Activated CD8-positive, alpha-beta memory T cell treated with anti-CD3 and anti-CD28 coated beads, Interleukin-2, amount 10 ng/mL, durations not matched to agents 7 days and 5 days (primary cell): Measurements from ENCODE around the gene NPAS2. TPM values are rescaled to one million over a fixed set of nuclear protein-coding genes. Genes with fewer than 3 reads are reported as not detected.

ENCODE experiments used
- ATAC-seq: fragments of 150-1000 bp; cut with Tn5 transposase; one replicate; pipeline ENCODE4 v1.10.0; 2021; ENCODE audit warnings: moderate library complexity
- CTCF ChIA-PET: fragments of 350-600 bp; sonication (Branson Sonifier 250); formaldehyde crosslinking; loops from one replicate; lab custom pipeline; 2021; ENCODE audit warnings: antibody characterized with exemption; lab: Charles Lee
- DNase-seq: peaks from one replicate; pipeline ENCODE4 v3.0.0-alpha.2; 2020
- H3K27ac Mint-ChIP-seq: one replicate; pipeline ENCODE4 v1.8.0; 2021; ENCODE audit warnings: mild to moderate bottlenecking, mixed read lengths
- H3K27me3 Mint-ChIP-seq: one replicate; pipeline ENCODE4 v1.8.0; 2021; ENCODE audit warnings: mixed read lengths
- H3K36me3 Mint-ChIP-seq: one replicate; pipeline ENCODE4 v1.8.0; 2021; ENCODE audit warnings: mild to moderate bottlenecking, mixed read lengths
- H3K4me1 Mint-ChIP-seq: one replicate; pipeline ENCODE4 v1.8.0; 2021; ENCODE audit warnings: mixed read lengths
- H3K4me3 Mint-ChIP-seq: one replicate; pipeline ENCODE4 v1.8.0; 2021; ENCODE audit warnings: mild to moderate bottlenecking, moderate library complexity, mixed read lengths
- H3K9me3 Mint-ChIP-seq: one replicate; pipeline ENCODE4 v1.8.0; 2022; ENCODE audit warnings: low read depth, mixed read lengths
- total RNA-seq, 2 experiments: library from RNA; stranded (reverse); gene quantifications; one replicate each; pipeline ENCODE4 v1.2.3, GENCODE V29; 2021

Gene NPAS2, protein sequence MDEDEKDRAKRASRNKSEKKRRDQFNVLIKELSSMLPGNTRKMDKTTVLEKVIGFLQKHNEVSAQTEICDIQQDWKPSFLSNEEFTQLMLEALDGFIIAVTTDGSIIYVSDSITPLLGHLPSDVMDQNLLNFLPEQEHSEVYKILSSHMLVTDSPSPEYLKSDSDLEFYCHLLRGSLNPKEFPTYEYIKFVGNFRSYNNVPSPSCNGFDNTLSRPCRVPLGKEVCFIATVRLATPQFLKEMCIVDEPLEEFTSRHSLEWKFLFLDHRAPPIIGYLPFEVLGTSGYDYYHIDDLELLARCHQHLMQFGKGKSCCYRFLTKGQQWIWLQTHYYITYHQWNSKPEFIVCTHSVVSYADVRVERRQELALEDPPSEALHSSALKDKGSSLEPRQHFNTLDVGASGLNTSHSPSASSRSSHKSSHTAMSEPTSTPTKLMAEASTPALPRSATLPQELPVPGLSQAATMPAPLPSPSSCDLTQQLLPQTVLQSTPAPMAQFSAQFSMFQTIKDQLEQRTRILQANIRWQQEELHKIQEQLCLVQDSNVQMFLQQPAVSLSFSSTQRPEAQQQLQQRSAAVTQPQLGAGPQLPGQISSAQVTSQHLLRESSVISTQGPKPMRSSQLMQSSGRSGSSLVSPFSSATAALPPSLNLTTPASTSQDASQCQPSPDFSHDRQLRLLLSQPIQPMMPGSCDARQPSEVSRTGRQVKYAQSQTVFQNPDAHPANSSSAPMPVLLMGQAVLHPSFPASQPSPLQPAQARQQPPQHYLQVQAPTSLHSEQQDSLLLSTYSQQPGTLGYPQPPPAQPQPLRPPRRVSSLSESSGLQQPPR
- total RNA-seq: under 1 TPM; 0.41 to 0.47 TPM

DNA sequence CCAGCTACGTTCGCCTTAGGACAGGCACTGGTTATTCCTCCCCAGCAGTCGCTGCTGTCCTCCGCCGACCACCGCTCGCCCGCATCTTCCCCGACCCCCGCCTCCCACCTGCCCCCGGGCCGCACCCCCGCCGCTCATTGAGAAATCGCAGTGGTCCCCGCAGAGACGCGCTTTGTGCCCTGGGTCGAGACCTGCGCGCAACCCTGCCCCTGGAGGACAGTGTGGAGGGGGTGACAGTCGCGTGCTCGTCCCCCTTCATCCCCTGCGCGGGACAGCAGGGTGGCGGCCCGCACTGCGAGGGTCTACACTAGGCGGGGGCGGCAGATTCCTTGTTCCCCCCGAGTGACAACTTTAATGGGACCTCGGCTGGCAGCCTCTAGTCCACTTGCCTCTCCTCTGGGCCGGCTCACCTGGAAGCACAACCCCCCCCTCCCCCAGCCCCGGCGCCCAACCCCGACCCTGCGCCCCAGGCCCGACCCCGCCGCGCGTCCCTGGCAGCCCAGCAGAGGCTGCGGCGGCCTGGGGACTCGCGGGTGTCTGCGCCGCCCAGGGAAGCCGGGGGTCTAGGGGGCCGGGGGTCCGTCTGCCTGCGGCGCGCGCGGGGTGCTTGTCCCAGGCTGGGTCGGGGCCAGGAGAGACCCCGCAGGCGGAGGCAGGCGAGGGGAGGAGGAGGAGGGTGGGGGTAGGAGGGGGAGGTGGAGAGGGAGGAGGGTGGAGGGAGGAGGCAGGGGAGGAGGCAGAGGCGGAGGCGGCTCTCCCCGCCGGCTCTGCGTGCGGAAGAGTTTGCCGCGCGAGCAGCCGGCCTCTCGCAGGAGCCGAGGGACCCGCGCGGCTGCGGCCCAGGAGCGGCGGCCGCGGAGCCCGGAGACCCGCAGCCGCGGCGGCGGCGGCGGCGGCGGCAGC lies at the start of gene NPAS2:
TSS of gene NPAS2 (plus strand) at position 770 of the 903 bp plus-strand sequence. CDS start 84,616 bp downstream, outside the sequence.
- CTCF ChIA-PET: no interaction called here
- no peak within 1 kb of the TSS for H3K27ac Mint-ChIP-seq
- no peak for DNase-seq

DNA sequence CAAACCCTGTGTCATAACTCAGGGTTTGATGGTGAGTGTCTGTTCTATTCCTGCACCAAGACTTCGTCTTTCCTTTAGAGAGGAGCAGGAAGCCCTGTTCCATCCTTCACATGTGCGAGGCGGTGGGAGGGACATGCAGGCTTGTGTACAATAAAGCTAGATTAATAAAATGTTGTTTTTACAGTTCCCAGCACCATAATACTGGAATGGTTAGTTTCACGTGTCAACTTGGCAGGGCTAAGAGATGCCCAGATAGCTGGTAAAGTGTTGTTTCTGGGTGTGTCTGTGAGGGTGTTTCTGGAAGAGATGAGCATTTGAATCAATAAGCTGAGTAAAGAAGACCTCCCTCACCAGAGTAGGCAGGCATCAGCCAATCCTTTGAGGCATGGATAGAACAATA lies 48.8 kb upstream of the NPAS2 start:
- Mint-ChIP-seq H3K27me3 (peaks cover 29% of the 10 kb centered on the region), H3K4me1 (no peaks in the 10 kb centered on the region), H3K36me3 (no peaks in the 10 kb centered on the region), H3K27ac (no peak overlapping the region), H3K4me3 (no peak overlapping the region), H3K9me3 (no peaks in the 10 kb centered on the region)
- no peak for DNase-seq
- CTCF ChIA-PET: no interaction called here
- ATAC-seq: no peak

More for the DNA sequence above, at the start of gene NPAS2:
- Mint-ChIP-seq H3K4me3 (no peak within 1 kb of the TSS), H3K4me1 (peaks cover 4% of the 10 kb centered on the region), H3K36me3 (no peaks in the 10 kb centered on the region), H3K27me3 (peaks cover 66% of the 10 kb centered on the region), H3K9me3 (no peaks in the 10 kb centered on the region)
- ATAC-seq: peak; percentile 45

DNA sequence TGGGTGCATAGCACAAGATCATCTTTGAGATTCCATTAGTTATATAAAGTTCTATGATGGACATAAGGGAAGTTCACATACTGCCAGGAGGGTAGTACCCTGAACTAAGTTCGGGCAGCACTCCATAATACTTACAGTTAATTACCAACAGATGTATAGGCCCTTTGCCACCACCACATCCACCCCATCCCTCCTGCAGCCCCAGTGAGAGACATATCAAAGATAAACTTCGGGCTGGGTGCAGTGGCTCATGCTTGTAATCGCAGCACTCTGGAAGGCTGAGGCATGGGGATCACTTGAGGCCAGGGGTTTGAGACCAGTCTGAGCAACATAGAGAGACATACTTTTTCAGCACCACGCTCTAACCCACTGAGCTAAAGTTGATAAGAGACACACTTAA lies 46.4 kb upstream of the NPAS2 start:
- Mint-ChIP-seq H3K4me1 (no peaks in the 10 kb centered on the region), H3K27me3 (peaks cover 26% of the 10 kb centered on the region), H3K4me3 (no peak overlapping the region), H3K27ac (no peak overlapping the region), H3K9me3 (no peaks in the 10 kb centered on the region), H3K36me3 (no peaks in the 10 kb centered on the region)
- CTCF ChIA-PET: no interaction called here
- no peak for ATAC-seq
- no peak for DNase-seq

DNA sequence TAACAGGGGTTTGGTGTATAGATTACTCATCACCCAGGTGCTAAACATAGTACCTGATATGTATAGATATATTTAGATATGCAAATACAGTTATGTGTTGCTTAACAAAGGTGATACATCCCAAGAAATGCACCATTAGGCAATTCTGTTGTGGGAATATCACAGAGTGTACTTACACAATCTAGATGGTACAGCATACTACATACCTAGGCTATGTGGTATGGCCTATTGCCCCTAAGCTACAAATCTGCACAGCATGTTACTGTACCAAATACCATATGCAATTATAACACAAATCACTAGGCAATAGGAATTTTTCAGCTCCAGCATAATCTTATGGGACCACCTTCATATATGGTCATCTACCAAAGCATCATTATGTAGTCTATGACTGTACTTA lies 43.5 kb upstream of the NPAS2 start:
- no peak for DNase-seq
- H3K4me1 Mint-ChIP-seq: no peaks in the 10 kb centered on the region
- CTCF ChIA-PET: no interaction called here
- peaks cover 18% of the 10 kb centered on the region for H3K27me3 Mint-ChIP-seq
- no peak overlapping the region for H3K4me3 Mint-ChIP-seq
- no peaks in the 10 kb centered on the region for H3K9me3 Mint-ChIP-seq
- no peak for ATAC-seq
- no peaks in the 10 kb centered on the region for H3K36me3 Mint-ChIP-seq
- no peak overlapping the region for H3K27ac Mint-ChIP-seq

DNA sequence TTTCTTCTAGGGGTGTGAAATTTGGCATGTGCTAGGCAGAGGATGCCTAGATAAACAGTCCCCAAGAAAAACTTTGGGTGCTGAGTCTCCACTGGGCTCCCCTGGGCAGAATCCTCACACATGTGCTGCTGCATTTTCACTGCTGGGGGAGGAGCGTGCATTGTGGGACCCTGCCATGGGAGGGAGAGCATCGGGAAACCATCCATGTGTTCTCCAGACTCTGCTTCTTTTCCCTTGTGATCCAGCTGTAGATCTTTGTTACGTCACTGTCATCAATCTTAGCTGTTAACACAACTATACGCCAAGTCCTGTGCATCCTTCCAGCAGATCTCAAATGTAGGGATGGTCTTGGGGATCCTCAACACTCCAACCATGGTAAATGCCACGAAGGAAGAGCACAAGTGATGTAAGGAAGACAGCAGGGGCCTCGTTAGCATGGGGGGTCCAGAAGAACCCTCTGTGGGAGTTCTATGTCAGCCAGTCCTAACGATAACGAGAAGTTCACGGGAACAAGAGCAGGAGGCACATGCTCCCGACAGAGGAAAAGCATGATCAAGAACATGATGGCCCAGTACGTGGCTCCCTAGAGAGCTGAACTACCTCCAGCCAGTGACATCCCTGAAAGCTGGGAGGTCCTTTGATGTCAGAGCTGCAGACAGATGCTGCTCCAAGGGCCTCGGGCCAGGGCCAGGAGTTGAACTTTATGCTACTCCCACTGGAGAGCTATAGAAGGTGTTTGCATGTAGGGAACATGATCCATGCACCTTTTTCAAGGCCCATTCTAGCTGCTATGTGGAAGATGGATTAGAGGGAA lies 41.1 kb upstream of the NPAS2 start:
- no peaks in the 10 kb centered on the region for H3K9me3 Mint-ChIP-seq
- H3K4me3 Mint-ChIP-seq: no peak overlapping the region

DNA sequence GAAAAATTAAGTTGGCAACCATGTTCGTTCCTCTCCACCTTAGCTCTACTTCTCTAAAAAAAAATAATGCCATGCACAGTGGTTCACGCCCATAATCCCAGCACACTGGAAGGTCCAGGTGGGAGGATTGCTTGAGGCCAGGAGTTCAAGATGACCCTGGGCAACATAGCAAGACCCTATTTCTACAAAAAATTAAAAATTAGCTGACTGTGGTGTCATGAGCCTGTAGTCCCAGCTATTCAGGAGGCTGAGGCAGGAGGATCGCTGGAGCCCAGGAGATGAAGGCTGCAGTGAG lies 40.1 kb upstream of the NPAS2 start:
- H3K4me1 Mint-ChIP-seq: no peaks in the 10 kb centered on the region
- CTCF ChIA-PET: no interaction called here
- no peaks in the 10 kb centered on the region for H3K9me3 Mint-ChIP-seq
- H3K27ac Mint-ChIP-seq: no peak overlapping the region
- ATAC-seq (no peak), DNase-seq (no peak)
- H3K27me3 Mint-ChIP-seq: peaks cover 2% of the 10 kb centered on the region
- no peak overlapping the region for H3K4me3 Mint-ChIP-seq
- H3K36me3 Mint-ChIP-seq: no peaks in the 10 kb centered on the region

More for the DNA sequence above, 41.1 kb upstream of the NPAS2 start:
- CTCF ChIA-PET: no interaction called here
- no peak for ATAC-seq
- Mint-ChIP-seq H3K36me3 (no peaks in the 10 kb centered on the region), H3K4me1 (no peaks in the 10 kb centered on the region), H3K27ac (no peak overlapping the region), H3K27me3 (peaks cover 10% of the 10 kb centered on the region)
- no peak for DNase-seq

DNA sequence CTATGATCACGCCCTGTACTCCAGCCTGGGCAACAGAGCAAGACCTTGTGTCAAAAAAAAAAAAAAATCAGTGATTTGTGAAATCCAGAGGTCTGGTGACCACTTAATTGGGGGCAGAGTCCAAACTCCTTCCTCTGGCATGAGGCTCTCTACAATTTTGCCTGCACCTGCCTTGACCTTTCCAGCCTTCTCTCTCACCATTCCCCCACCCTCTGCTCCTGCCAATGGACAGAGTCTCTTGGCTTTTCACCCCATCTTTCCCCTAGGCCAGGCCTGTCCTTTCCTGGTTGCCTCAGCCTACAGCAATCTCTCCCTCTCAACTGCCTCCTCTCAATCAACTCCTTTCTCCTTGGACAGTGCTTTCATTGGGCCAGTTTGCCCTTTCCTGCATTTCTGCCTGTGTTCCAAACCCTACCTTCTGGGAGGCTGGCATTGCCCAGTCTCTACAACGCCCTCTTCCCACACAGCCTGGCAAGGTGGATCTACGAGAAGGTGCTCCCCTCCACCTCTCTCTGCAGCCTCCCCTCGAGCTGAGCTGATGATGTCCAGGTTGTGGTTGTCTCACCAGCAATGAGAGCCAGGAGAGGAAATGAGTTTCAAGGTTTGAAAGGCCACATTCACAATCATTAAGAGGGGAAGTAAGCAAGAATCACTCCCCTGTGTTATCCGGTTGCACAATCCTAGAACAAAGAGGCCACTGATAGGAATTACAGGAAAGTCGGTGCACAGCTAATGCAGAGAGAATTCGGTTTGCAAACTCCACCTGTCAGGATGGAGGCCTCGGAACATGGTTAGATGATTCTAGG lies 39.5 kb upstream of the NPAS2 start:
- H3K27ac Mint-ChIP-seq: no peak overlapping the region
- CTCF ChIA-PET: no interaction called here

DNA sequence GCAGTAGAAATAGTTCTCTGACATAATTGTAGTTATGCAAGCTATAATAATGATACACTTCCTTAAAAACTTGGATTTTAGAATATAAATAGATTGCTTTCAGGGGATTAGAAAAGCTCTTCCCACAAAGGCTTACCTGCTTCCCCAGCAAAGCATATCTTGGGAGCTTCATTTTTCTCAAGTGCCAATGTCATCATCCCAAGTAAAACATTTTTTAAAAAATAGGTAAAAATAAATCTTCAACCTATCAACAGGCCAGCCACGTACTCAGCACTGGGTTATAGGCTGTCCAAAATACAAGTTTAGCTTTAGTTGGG lies 39.0 kb upstream of the NPAS2 start:
- DNase-seq (no peak), ATAC-seq (no peak)
- Mint-ChIP-seq H3K36me3 (no peaks in the 10 kb centered on the region), H3K4me3 (no peak overlapping the region), H3K27ac (no peak overlapping the region), H3K4me1 (no peaks in the 10 kb centered on the region), H3K9me3 (no peaks in the 10 kb centered on the region), H3K27me3 (no peaks in the 10 kb centered on the region)
- CTCF ChIA-PET: no interaction called here

More for the DNA sequence above, 39.5 kb upstream of the NPAS2 start:
- H3K36me3 Mint-ChIP-seq: no peaks in the 10 kb centered on the region
- DNase-seq (no peak), ATAC-seq (no peak)
- H3K4me1 Mint-ChIP-seq: no peaks in the 10 kb centered on the region
- H3K27me3 Mint-ChIP-seq: no peaks in the 10 kb centered on the region
- H3K9me3 Mint-ChIP-seq: no peaks in the 10 kb centered on the region
- no peak overlapping the region for H3K4me3 Mint-ChIP-seq

DNA sequence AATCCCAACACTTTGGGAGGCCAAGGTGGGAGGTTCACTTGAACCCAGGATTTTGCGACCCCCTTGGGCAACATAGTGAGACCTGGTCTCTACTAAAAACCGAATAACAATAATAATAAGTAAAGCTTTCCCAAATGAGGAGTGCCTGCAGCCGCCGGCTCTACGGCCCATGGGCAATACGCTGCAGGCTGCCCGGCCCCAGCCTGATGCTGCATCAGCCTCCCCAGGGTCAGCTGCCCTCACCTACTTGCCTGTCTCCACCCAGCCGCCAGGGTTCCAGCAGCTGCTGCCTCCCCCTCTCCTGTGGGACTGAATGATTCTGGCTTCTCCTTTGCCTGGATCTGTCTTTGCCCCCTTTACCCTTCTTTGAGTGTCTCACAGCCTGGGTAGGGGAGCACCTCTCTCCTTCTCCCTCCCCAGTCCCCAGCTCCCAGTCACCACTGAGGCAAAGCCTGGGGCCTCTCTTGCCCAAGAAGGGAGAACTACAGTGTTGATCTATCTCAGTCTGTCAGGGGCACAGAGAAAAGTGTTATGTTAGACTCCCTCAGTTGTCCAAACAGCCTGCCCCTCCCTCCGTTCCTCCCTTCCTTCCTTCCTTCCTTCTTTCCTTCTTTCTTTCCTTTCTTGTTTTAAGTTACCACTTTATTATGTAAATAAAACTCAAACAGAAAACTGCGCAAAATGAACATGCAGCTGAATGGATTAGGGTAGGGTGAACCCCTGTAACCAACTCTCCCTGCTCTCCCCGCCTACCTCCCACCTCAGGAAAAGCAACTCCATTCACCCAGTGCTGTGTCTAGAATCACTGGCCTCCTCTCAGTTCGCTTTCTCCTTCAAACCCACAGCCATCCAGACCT lies 38.2 kb upstream of the NPAS2 start:
- Mint-ChIP-seq H3K4me3 (no peak overlapping the region), H3K4me1 (no peaks in the 10 kb centered on the region), H3K36me3 (no peaks in the 10 kb centered on the region), H3K27me3 (no peaks in the 10 kb centered on the region), H3K9me3 (no peaks in the 10 kb centered on the region), H3K27ac (no peak overlapping the region)
- CTCF ChIA-PET: no interaction called here
- no peak for DNase-seq
- no peak for ATAC-seq

DNA sequence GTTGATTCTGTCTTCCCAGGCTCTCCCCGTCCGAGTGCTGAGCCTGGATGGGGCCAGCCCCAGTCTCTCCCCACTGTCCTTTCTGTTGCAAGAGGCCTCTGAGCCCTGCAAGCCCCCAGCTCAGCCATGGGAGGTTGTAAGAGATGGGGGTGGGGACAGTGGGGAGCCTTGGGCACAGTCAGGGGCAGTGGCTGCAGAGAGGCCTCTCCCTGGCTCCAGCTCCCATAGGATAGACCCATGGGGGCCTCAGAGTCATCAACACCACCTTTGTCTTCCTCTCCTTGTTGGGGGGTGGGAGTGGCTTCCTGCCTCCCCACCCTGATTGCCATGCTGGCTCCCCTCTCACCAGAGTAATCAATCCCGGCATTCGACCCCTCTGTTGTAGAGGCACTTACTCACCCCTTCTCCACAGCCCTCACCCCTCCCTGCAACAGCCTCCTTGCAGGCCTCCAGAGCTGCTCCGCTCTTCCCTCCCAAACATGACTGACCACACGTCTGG lies 37.5 kb upstream of the NPAS2 start:
- H3K27me3 Mint-ChIP-seq: no peaks in the 10 kb centered on the region
- H3K4me1 Mint-ChIP-seq: no peaks in the 10 kb centered on the region
- CTCF ChIA-PET: no interaction called here
- no peak overlapping the region for H3K4me3 Mint-ChIP-seq
- no peak for DNase-seq
- ATAC-seq: no peak
- no peaks in the 10 kb centered on the region for H3K36me3 Mint-ChIP-seq
- no peak overlapping the region for H3K27ac Mint-ChIP-seq
- no peaks in the 10 kb centered on the region for H3K9me3 Mint-ChIP-seq

DNA sequence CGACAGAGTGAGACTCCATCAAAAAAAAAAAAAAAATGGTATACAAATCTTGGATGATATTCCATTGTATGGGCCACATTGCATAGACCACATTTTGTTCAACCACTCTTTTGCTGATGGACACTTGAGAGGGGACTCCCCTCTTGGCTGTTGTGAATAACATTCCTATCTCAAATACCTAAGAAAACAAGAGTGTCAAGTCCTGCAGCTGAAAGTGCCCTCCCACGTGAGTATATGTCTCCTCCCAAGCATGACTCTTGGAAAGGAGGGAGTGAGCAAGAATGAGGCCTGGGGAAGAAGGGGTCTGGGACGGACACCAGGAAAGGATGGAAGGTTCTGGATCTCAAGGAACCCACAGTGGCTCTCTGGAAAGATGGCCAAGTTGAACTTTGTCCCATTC lies 36.0 kb upstream of the NPAS2 start:
- H3K27me3 Mint-ChIP-seq: no peaks in the 10 kb centered on the region
- H3K36me3 Mint-ChIP-seq: no peaks in the 10 kb centered on the region
- no peak overlapping the region for H3K4me3 Mint-ChIP-seq
- no peak for ATAC-seq
- DNase-seq: no peak
- H3K27ac Mint-ChIP-seq: no peak overlapping the region
- CTCF ChIA-PET: no interaction called here
- H3K9me3 Mint-ChIP-seq: no peaks in the 10 kb centered on the region
- no peaks in the 10 kb centered on the region for H3K4me1 Mint-ChIP-seq
